ENCODE results near the gene GNAO1. TPM values are rescaled to one million over a fixed set of nuclear protein-coding genes. Genes with fewer than 3 reads are reported as not detected.

GNAO1 gene
- total RNA-seq, 1 experiment from 2014 or later: not detected

DNA sequence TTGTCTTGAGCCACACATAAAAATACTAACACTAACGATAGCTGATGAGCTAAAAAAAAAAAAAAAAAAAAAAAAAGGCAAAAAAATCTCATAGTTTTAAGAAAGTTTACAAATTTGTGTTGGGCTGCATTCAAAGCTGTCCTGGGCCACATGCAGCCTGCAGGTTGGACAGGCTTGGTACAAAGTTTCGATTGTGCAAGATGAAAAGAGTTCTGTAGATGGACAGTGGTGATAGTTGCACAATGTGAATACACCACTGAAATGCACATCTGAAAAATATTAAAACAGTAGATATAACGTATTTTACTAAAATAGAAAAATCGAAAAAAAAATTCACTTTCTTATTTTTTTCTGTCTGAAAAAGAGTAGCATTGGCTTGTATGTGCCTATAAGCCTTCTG is 191.2 kb downstream of the GNAO1 start:
- Histone ChIP-seq H3K9ac (ENCODE audit: low read length) (no peak overlapping the region), H3K27me3 (ENCODE audit: low read length) (no peaks in the 10 kb centered on the region), H3K4me2 (ENCODE audit: low read length) (peak overlapping the region; percentile 39; the same call in 1 of the 2 replicates), H3K27ac (ENCODE audit: low read length) (peak overlapping the region; percentile 56), H3K4me1 (ENCODE audit: insufficient read depth, low read length) (peaks cover 15% of the 10 kb centered on the region), H3F3A (ENCODE audit: low read length, unreplicated experiment) (peaks cover 4% of the 10 kb centered on the region), H3K9me3 (ENCODE audit: low read length) (no peaks in the 10 kb centered on the region), H3K9me2 (replicated peaks; ENCODE audit: low read length) (no peaks in the 10 kb centered on the region), H3K4me3 (ENCODE audit: low read length) (no peak overlapping the region), H3K36me3 (ENCODE audit: low read depth, low read length) (peaks cover 24% of the 10 kb centered on the region), H2AFZ (ENCODE audit: low read length) (no peak overlapping the region), H3K79me2 (ENCODE audit: low read length) (no peaks in the 10 kb centered on the region), H4K20me1 (ENCODE audit: low read length) (no peaks in the 10 kb centered on the region)
- TF ChIP-seq EZH2 (IDR thresholded peaks at IDR 0.05; ENCODE audit: low read length, unreplicated experiment): no peak
- no peak for TF ChIP-seq EZH2phosphoT487 (IDR thresholded peaks at IDR 0.05; ENCODE audit: borderline replicate concordance, low read length)
- TF ChIP-seq, protein P1, sequence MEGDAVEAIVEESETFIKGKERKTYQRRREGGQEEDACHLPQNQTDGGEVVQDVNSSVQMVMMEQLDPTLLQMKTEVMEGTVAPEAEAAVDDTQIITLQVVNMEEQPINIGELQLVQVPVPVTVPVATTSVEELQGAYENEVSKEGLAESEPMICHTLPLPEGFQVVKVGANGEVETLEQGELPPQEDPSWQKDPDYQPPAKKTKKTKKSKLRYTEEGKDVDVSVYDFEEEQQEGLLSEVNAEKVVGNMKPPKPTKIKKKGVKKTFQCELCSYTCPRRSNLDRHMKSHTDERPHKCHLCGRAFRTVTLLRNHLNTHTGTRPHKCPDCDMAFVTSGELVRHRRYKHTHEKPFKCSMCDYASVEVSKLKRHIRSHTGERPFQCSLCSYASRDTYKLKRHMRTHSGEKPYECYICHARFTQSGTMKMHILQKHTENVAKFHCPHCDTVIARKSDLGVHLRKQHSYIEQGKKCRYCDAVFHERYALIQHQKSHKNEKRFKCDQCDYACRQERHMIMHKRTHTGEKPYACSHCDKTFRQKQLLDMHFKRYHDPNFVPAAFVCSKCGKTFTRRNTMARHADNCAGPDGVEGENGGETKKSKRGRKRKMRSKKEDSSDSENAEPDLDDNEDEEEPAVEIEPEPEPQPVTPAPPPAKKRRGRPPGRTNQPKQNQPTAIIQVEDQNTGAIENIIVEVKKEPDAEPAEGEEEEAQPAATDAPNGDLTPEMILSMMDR (conservative IDR thresholded peaks at IDR 0.05; ENCODE audit: low read depth, low read length): no peak
- CTCF ChIA-PET: no interaction called here
- POLR2A ChIA-PET (ENCODE audit: unreplicated experiment): no interaction called here
- no TSS peak for BruUV-seq (replicated peaks)
- DNase-seq (no peak), ATAC-seq (no peak)
- intact Hi-C loops (cut with micrococcal nuclease): no loop called here

- H3K9me2 ChIP-seq (replicated peaks; ENCODE audit: low read length): no peaks in the 10 kb centered on the region
- no peak overlapping the region for H3K4me3 ChIP-seq (ENCODE audit: low read length)
- H3K36me3 ChIP-seq (ENCODE audit: low read depth, low read length): peaks cover 24% of the 10 kb centered on the region
- no peaks in the 10 kb centered on the region for H4K20me1 ChIP-seq (ENCODE audit: low read length)
- peak; percentile 98 for ATAC-seq
- peak overlapping the region; percentile 56 for H3K27ac ChIP-seq (ENCODE audit: low read length)
- intact Hi-C loops (cut with micrococcal nuclease): no loop called here
- H3K27me3 ChIP-seq (ENCODE audit: low read length): no peaks in the 10 kb centered on the region
- POLR2A ChIA-PET (ENCODE audit: unreplicated experiment): no interaction called here
- peak overlapping the region; percentile 39; the same call in 1 of the 2 replicates for H3K4me2 ChIP-seq (ENCODE audit: low read length)
- H3K9me3 ChIP-seq (ENCODE audit: low read length): no peaks in the 10 kb centered on the region
- no peak overlapping the region for H3K9ac ChIP-seq (ENCODE audit: low read length)
- H3K4me1 ChIP-seq (ENCODE audit: insufficient read depth, low read length): peaks cover 15% of the 10 kb centered on the region
- H3F3A ChIP-seq (ENCODE audit: low read length, unreplicated experiment): peaks cover 4% of the 10 kb centered on the region
- TF ChIP-seq EZH2 (IDR thresholded peaks at IDR 0.05; ENCODE audit: low read length, unreplicated experiment) (no peak), EZH2phosphoT487 (IDR thresholded peaks at IDR 0.05; ENCODE audit: borderline replicate concordance, low read length) (no peak)
- TF ChIP-seq, protein P1 (conservative IDR thresholded peaks at IDR 0.05; ENCODE audit: low read depth, low read length): no peak
- no peak overlapping the region for H2AFZ ChIP-seq (ENCODE audit: low read length)
- DNase-seq: peak; percentile 86
- CTCF ChIA-PET: no interaction called here
- no peaks in the 10 kb centered on the region for H3K79me2 ChIP-seq (ENCODE audit: low read length)
- BruUV-seq (replicated peaks): no TSS peak
Measured at GRCh38 chr16:56382901-56383355, 191.6 kb downstream of the GNAO1 start.

GRCh38 chr16:56384074-56384721 is 192.9 kb downstream of the GNAO1 start:
- H3K9me3 ChIP-seq (ENCODE audit: low read length): no peaks in the 10 kb centered on the region
- no peak overlapping the region for H3K9ac ChIP-seq (ENCODE audit: low read length)
- no peaks in the 10 kb centered on the region for H3K9me2 ChIP-seq (replicated peaks; ENCODE audit: low read length)
- no peak overlapping the region for H3K27ac ChIP-seq (ENCODE audit: low read length)
- H3K27me3 ChIP-seq (ENCODE audit: low read length): no peaks in the 10 kb centered on the region
- ChIA-PET CTCF (no interaction called here), POLR2A (ENCODE audit: unreplicated experiment) (no interaction called here)
- no peak overlapping the region for H3K4me3 ChIP-seq (ENCODE audit: low read length)
- no TSS peak for BruUV-seq (replicated peaks)
- no peak for DNase-seq
- no peak overlapping the region for H2AFZ ChIP-seq (ENCODE audit: low read length)
- peaks cover 15% of the 10 kb centered on the region for H3K4me1 ChIP-seq (ENCODE audit: insufficient read depth, low read length)
- H3F3A ChIP-seq (ENCODE audit: low read length, unreplicated experiment): peaks cover 4% of the 10 kb centered on the region
- no peak overlapping the region for H3K4me2 ChIP-seq (ENCODE audit: low read length)
- peaks cover 28% of the 10 kb centered on the region for H3K36me3 ChIP-seq (ENCODE audit: low read depth, low read length)
- TF ChIP-seq EZH2phosphoT487 (IDR thresholded peaks at IDR 0.05; ENCODE audit: borderline replicate concordance, low read length): no peak
- no peak for TF ChIP-seq EZH2 (IDR thresholded peaks at IDR 0.05; ENCODE audit: low read length, unreplicated experiment)
- TF ChIP-seq, protein P1 (conservative IDR thresholded peaks at IDR 0.05; ENCODE audit: low read depth, low read length): no peak
- ATAC-seq: no peak
- no peaks in the 10 kb centered on the region for H4K20me1 ChIP-seq (ENCODE audit: low read length)
- intact Hi-C loops (cut with micrococcal nuclease): no loop called here
- no peaks in the 10 kb centered on the region for H3K79me2 ChIP-seq (ENCODE audit: low read length)

All from PC-3 (cell line).